PFSK-1 (cell line): ENCODE results near the gene ANKRD60. TPM values are rescaled to one million over a fixed set of nuclear protein-coding genes. Genes with fewer than 3 reads are reported as not detected.

ENCODE experiments used
- FOXP2 ChIP-seq: optimal IDR thresholded peaks from 2 replicates; pipeline ENCODE3; 2011; ENCODE audit warnings: borderline replicate concordance, control low read depth, inconsistent platforms; ENCODE audit not compliant: insufficient read depth; ENCODE audit errors: extremely low read length, extremely low read depth
- POLR2AphosphoS5 ChIP-seq: IDR thresholded peaks from 2 replicates; pipeline ENCODE4 v1.6.1; 2012; ENCODE audit warnings: low read depth, mild to moderate bottlenecking, control low read depth, low read length, moderate library complexity
- SIN3A ChIP-seq: IDR thresholded peaks from 2 replicates; pipeline ENCODE4 v1.6.1; 2012; ENCODE audit warnings: mild to moderate bottlenecking, low read length, moderate library complexity, borderline replicate concordance; ENCODE audit not compliant: insufficient read depth
- TAF1 ChIP-seq: IDR thresholded peaks from 2 replicates; pipeline ENCODE4 v1.6.1; 2012; ENCODE audit warnings: low read length, control low read depth, borderline replicate concordance; ENCODE audit not compliant: insufficient read depth
- polyA plus RNA-seq: library from polyadenylated mRNA; unstranded; fragments of >200 nt; gene quantifications from one replicate; pipeline ENCODE4 v1.2.1, GENCODE V29; 2012; ENCODE audit warnings: low read depth, missing spikeins; ENCODE audit not compliant: insufficient read length
- TF ChIP-seq, protein P1 (sequence below), 2 experiments: IDR thresholded peaks; 2 replicates each; pipeline versions ENCODE4 v1.6.1 to v1.8.0; 2011 to 2012; ENCODE audit warnings: low read depth in 2 of 2, low read length in 2 of 2, control low read depth in 1 of 2, inconsistent platforms in 1 of 2, mild to moderate bottlenecking in 1 of 2, moderate library complexity in 1 of 2; ENCODE audit not compliant: insufficient read depth in 1 of 2

ANKRD60 gene
- polyA plus RNA-seq = not detected

DNA sequence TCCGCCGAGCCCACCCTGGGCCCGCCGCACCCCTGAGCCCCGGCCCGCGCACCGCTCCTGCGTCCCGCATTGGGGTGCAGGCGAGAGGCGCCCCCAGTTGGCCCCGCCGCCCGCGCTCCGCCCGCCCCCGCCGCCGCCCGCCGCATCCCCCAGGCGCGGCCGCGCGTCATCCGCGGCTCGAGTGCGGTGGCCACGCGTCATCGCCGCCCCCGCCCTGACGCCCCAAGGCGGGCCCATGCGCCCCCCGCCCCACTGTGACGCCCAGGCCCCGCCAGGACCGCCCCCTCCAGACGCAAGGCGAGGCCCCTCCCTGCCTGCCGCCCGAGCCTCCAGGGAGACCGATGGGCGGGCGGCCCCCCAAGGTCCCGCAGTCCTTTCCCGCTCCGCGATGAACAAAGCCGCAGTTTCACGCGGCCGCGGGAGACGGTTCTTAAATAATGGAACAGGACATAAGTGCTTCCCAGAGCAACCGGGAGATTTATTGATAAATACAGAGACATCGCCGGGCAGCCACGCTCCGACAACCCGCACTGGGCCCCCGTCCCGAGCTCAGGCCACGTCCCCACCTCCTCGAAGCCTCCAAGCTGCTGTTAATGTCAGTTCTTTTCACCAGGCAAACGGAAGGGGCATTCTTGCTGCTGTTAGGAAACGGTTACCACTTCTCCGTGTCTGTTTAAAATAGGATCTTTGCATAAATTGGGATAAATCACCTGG is at the start of gene ANKRD60:
TSS of gene ANKRD60 (minus strand) at position 170 of the 714 bp plus-strand sequence. CDS start at position 170, 0 bp downstream.
- TF ChIP-seq POLR2AphosphoS5 (no peak), TAF1 (no peak), FOXP2 (no peak), SIN3A (no peak)
- TF ChIP-seq, protein P1, sequence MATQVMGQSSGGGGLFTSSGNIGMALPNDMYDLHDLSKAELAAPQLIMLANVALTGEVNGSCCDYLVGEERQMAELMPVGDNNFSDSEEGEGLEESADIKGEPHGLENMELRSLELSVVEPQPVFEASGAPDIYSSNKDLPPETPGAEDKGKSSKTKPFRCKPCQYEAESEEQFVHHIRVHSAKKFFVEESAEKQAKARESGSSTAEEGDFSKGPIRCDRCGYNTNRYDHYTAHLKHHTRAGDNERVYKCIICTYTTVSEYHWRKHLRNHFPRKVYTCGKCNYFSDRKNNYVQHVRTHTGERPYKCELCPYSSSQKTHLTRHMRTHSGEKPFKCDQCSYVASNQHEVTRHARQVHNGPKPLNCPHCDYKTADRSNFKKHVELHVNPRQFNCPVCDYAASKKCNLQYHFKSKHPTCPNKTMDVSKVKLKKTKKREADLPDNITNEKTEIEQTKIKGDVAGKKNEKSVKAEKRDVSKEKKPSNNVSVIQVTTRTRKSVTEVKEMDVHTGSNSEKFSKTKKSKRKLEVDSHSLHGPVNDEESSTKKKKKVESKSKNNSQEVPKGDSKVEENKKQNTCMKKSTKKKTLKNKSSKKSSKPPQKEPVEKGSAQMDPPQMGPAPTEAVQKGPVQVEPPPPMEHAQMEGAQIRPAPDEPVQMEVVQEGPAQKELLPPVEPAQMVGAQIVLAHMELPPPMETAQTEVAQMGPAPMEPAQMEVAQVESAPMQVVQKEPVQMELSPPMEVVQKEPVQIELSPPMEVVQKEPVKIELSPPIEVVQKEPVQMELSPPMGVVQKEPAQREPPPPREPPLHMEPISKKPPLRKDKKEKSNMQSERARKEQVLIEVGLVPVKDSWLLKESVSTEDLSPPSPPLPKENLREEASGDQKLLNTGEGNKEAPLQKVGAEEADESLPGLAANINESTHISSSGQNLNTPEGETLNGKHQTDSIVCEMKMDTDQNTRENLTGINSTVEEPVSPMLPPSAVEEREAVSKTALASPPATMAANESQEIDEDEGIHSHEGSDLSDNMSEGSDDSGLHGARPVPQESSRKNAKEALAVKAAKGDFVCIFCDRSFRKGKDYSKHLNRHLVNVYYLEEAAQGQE (IDR thresholded peaks at IDR 0.05; ENCODE audit: insufficient read depth in 1 of 2, low read depth in 2 of 2, low read length in 2 of 2) = no peak

- TF ChIP-seq TAF1 (no peak), FOXP2 (no peak), POLR2AphosphoS5 (no peak; the same call in 1 of the 2 replicates), SIN3A (no peak)
- TF ChIP-seq, protein P1 (IDR thresholded peaks at IDR 0.05; ENCODE audit: insufficient read depth in 1 of 2, low read depth in 2 of 2, low read length in 2 of 2) = no peak
Observed at GRCh38 chr20:58277578-58278472, 49.4 kb upstream of the ANKRD60 start.

DNA sequence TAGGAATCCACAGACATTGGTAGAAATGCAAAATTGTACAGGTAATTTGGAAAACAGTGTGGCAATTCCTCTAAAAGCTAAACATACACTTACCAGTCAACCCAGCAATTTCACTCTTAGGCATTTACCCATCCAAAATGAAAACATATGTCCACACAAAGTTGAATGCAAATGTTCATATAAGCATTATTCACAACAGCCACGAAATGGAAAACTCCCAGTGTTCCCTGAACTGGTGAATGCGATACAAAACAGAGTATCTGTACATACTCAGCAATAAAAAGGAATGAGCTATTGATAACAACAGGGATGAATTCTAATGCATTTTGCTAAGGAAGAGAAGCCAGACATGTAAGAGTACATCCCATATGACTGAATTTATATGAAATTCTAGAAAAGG is 48.7 kb upstream of the ANKRD60 start:
- TF ChIP-seq POLR2AphosphoS5 = no peak
- TF ChIP-seq, protein P1 (IDR thresholded peaks at IDR 0.05; ENCODE audit: insufficient read depth in 1 of 2, low read depth in 2 of 2, low read length in 2 of 2) = no peak
- no peak for TF ChIP-seq SIN3A
- TF ChIP-seq FOXP2 = no peak
- TF ChIP-seq TAF1 = no peak

GRCh38 chr20:58274384-58274783 is 45.9 kb upstream of the ANKRD60 start:
- TF ChIP-seq SIN3A (no peak), FOXP2 (no peak), POLR2AphosphoS5 (no peak), TAF1 (no peak)
- TF ChIP-seq, protein P1 (IDR thresholded peaks at IDR 0.05; ENCODE audit: insufficient read depth in 1 of 2, low read depth in 2 of 2, low read length in 2 of 2) = no peak
